LNCaP clone FGC (cell line): ENCODE data around the gene CPED1.

ENCODE experiments used
- DNase-seq: peaks from one replicate; pipeline ENCODE4 v3.0.0-alpha.2; 2011; ENCODE audit warnings: low read depth
- H3K4me3 ChIP-seq: 2 replicates; pipeline ENCODE4 v1.5.1; 2011; ENCODE audit warnings: mild to moderate bottlenecking, low read depth, low read length, control low read depth
- TF ChIP-seq, protein P1 (sequence below): IDR thresholded peaks from 2 replicates; pipeline ENCODE4 v1.5.1; 2012; ENCODE audit warnings: mild to moderate bottlenecking; ENCODE audit not compliant: control insufficient read depth, insufficient read depth; ENCODE audit errors: extremely low read depth

Gene CPED1

DNA sequence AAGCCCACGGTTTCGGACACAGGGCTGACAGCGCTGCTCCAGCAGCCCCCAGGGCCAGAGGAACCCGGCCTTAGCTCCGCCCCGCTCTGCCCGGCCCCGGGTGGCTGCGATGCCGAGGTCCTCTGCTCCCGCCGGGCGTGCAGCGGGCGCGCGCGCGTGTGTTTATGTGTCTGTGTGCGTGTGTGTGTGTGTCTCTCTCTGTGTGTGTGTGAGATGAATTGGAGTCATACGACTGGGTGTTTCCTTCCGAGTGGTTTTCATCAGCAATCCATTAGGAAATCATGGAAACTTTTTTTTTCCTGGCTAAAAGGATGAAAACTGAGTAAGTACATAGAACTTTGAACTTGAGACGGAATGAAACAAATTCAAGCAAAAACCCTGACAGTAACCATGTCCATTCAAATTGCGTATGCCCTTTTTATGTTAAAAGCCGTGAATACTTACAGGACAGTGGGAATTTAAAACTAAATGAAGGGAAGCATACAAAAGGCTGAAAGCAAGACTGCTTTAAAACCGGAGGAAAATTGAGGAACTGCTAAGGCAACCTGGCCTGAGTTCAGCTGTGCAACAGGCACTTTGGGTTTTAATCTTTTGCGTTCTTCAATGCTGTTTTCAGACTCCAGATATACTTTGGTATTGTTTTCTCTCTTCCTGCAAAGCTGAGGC, at the start of gene CPED1:
TSS of gene CPED1 (plus strand) at position 121 of the 666 bp plus-strand sequence. CDS start 911 bp downstream, outside the sequence.
- TF ChIP-seq, protein P1, sequence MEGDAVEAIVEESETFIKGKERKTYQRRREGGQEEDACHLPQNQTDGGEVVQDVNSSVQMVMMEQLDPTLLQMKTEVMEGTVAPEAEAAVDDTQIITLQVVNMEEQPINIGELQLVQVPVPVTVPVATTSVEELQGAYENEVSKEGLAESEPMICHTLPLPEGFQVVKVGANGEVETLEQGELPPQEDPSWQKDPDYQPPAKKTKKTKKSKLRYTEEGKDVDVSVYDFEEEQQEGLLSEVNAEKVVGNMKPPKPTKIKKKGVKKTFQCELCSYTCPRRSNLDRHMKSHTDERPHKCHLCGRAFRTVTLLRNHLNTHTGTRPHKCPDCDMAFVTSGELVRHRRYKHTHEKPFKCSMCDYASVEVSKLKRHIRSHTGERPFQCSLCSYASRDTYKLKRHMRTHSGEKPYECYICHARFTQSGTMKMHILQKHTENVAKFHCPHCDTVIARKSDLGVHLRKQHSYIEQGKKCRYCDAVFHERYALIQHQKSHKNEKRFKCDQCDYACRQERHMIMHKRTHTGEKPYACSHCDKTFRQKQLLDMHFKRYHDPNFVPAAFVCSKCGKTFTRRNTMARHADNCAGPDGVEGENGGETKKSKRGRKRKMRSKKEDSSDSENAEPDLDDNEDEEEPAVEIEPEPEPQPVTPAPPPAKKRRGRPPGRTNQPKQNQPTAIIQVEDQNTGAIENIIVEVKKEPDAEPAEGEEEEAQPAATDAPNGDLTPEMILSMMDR: no peak
- DNase-seq: no peak
- no peak within 1 kb of the TSS for H3K4me3 ChIP-seq

DNA sequence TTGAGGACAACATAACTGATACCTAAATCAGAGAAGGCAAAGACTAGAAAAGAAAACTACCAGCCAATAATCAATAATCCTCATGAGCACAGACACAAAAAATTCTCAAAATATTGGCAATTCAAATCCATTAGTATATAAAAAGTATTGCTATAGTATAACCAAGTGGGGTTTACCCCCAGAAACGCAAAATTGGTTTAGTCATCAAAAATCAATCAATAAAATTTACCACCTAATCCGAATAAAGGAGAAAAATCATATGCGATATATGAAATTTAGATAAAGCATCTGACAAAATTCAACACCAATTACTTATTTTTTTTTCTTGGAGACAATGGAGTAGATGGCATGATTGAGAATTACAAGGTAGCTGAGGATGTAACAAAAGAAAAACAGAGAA, 49.2 kb upstream of the CPED1 start:
- TF ChIP-seq, protein P1: no peak

DNA sequence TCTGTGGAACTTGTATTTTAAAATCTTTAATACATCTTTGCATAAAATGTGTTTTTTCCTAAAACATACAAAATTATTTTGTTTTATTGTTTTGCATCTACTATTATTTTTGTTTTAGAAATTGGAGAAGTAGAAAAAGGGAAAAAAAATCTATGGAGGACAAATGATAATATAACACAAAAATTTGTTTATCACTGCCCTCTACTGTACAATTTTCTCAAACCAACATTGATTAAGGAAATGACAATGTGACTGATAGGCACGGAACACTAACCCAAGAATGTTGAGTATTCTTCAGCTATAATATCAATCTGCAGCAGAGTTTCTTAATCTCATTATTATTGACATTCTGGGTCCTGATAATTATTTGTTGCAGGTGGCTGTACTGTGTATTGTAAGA, 47.4 kb upstream of the CPED1 start:
- TF ChIP-seq, protein P1: peak; percentile 52
- H3K4me3 ChIP-seq: no peak overlapping the region
- no peak for DNase-seq

More for the DNA sequence above, 49.2 kb upstream of the CPED1 start:
- no peak for DNase-seq
- no peak overlapping the region for H3K4me3 ChIP-seq

DNA sequence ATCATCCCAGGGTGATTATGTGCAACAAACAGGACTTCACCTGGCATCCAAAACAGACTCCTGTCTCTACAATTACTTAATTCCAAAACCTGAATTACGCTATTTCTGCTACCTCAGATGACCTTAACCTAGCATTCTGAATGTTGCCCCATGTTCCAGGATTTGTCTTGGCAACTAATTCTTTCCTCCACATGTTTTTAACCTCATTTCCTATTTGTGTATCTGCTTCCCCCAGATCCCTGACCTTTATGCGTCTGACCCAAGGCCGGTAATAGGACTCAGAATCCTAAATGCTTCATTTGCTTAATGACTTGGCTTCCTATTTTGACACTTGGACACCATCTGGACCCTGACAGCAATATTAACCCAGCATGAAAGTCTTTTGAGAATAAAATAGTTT, 46.7 kb upstream of the CPED1 start:
- no peak for DNase-seq
- no peak overlapping the region for H3K4me3 ChIP-seq
- TF ChIP-seq, protein P1: no peak

DNA sequence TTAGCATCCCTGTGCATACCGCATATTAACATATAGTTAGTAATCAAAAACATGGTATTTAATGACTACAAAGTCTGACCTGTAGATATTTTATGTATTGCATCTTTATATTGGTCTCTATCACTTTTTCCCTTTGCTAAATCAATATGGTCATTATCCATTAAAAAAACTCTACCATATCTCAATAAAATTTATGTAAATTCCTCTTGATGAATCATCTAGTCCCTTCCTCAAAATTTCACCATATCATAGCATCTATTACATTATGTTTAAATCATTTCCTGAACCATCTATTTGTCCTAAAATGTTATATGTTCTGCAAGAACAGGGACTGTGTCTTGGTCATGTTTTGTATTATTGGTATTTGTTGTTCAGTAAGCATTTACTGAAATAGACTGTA, 45.6 kb upstream of the CPED1 start:
- no peak overlapping the region for H3K4me3 ChIP-seq
- no peak for DNase-seq
- TF ChIP-seq, protein P1: no peak

DNA sequence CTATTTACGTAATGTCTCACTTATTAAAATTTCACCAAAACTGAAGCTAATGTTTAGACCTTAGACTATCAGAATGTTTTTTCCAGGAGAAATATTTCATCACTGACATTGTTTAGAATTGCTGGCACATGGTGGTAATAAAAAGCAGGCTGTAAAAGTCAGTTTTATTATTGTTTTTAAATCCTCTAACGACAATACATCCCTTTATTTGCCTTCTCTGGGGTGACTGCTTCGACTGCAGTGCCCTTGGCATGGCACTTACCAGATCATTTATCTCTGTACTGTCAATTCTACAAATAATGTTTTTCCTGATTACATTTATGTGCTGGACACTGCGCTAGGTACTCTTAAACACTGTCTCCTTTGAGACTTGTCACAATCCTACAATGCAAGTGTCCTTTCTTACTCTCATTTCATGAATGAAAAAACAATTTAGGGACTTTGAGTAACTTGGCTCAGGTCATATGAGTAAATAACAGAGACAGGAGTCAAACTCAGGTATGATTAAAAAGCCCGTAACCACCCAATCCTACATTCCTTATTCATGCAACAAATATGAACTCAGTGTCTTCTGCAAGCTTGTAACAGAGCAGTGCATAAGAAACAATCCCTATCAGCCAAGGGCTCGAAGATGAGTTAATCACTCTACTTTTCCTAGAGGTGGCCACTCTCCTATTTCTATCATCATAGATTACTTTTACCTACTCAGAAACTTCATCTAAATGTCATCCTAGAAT, 43.5 kb upstream of the CPED1 start:
- no peak overlapping the region for H3K4me3 ChIP-seq
- TF ChIP-seq, protein P1: no peak
- DNase-seq: peak; percentile 68
